IPS-NIHi7 (cell line): ENCODE measurements around the gene ANKMY1.

Source experiments
- DNase-seq: peaks from one replicate; pipeline ENCODE4 v3.0.0; 2012; ENCODE audit warnings: mixed read lengths; ENCODE audit errors: extremely low spot score

The ANKMY1 gene

GRCh38 chr2:240557808-240558207 is at the start of gene ANKMY1:
Gene ANKMY1 (minus strand): TSS chr2:240557988. CDS start chr2:240557335, 653 bp downstream.
- DNase-seq = peak; percentile 96

GRCh38 chr2:240605867-240606743 is 48.3 kb upstream of the ANKMY1 start:
- DNase-seq = no peak

- DNase-seq = no peak
Measured at GRCh38 chr2:240604939-240605716, 47.3 kb upstream of the ANKMY1 start.

GRCh38 chr2:240604291-240604938 is 46.6 kb upstream of the ANKMY1 start:
- peak; percentile 90 for DNase-seq

- no peak for DNase-seq
Measured at GRCh38 chr2:240603846-240604245, 46.1 kb upstream of the ANKMY1 start.

GRCh38 chr2:240603081-240603835 is 45.5 kb upstream of the ANKMY1 start:
- DNase-seq = no peak

GRCh38 chr2:240602266-240603050 is 44.7 kb upstream of the ANKMY1 start:
- no peak for DNase-seq

- no peak for DNase-seq
Measured at GRCh38 chr2:240601831-240602160, 44.0 kb upstream of the ANKMY1 start.

GRCh38 chr2:240601061-240601830 is 43.5 kb upstream of the ANKMY1 start:
- no peak for DNase-seq

GRCh38 chr2:240600451-240600961 is 42.7 kb upstream of the ANKMY1 start:
- no peak for DNase-seq

GRCh38 chr2:240599141-240599583 is 41.4 kb upstream of the ANKMY1 start:
- DNase-seq = no peak

- DNase-seq = no peak
Measured at GRCh38 chr2:240598311-240598911, 40.6 kb upstream of the ANKMY1 start.

- DNase-seq = no peak
Measured at GRCh38 chr2:240597419-240598181, 39.8 kb upstream of the ANKMY1 start.

GRCh38 chr2:240597054-240597418 is 39.2 kb upstream of the ANKMY1 start:
- no peak for DNase-seq

- no peak for DNase-seq
Measured at GRCh38 chr2:240596491-240596931, 38.7 kb upstream of the ANKMY1 start.

- DNase-seq = no peak
Measured at GRCh38 chr2:240596080-240596460, 38.3 kb upstream of the ANKMY1 start.

GRCh38 chr2:240595381-240596079 is 37.7 kb upstream of the ANKMY1 start:
- DNase-seq = peak; percentile 88
